CD4-positive, alpha-beta T cell (primary cell): ENCODE data around the gene FILIP1. TPM values are rescaled to one million over a fixed set of nuclear protein-coding genes. Genes with fewer than 3 reads are reported as not detected.

Experiments used
- ATAC-seq: fragments of 200-7000 bp; cut with Tn5 transposase; one replicate; pipeline ENCODE4 v1.10.0; 2022; ENCODE audit warnings: mild to moderate bottlenecking; ENCODE audit not compliant: poor library complexity
- CTCF ChIA-PET: fragments of 350-600 bp; sonication (Branson Sonifier 250); formaldehyde crosslinking; loops from one replicate; lab custom pipeline; 2021; ENCODE audit warnings: antibody characterized with exemption, inconsistent platforms; lab: Charles Lee
- POLR2A ChIA-PET: fragments of 350-600 bp; sonication (Branson Sonifier 250); formaldehyde crosslinking; loops from one replicate; lab custom pipeline; 2021; ENCODE audit warnings: antibody characterized with exemption, inconsistent platforms; lab: Charles Lee
- DNase-seq, 14 experiments: peaks; one replicate each; pipeline ENCODE4 v3.0.0-alpha.2; 2013 to 2020; ENCODE audit warnings: mixed read lengths in 2 of 14
- H3K27ac ChIP-seq, 2 donors: one replicate each; pipeline versions ENCODE4 v1.5.1 to v1.7.0; 2013; ENCODE audit warnings: low read length in 2 of 2, low read depth in 1 of 2, mild to moderate bottlenecking in 1 of 2
- H3K27me3 ChIP-seq, 2 experiments: 1 replicate in 1 of 2; 2 replicates in 1 of 2; pipeline versions ENCODE4 v1.6.1 to v1.7.0; 2013; ENCODE audit warnings: low read length in 2 of 2, control low read depth in 1 of 2, mild to moderate bottlenecking in 1 of 2, moderate library complexity in 1 of 2; ENCODE audit not compliant: insufficient read depth in 2 of 2, control insufficient read depth in 1 of 2
- H3K36me3 ChIP-seq: one replicate; pipeline ENCODE4 v1.6.1; 2013; ENCODE audit warnings: low read length, control low read depth; ENCODE audit not compliant: insufficient read depth
- H3K4me1 ChIP-seq: one replicate; pipeline ENCODE4 v1.6.1; 2013; ENCODE audit warnings: low read length, control low read depth; ENCODE audit not compliant: insufficient read depth
- H3K4me3 ChIP-seq: one replicate; pipeline ENCODE4 v1.5.1; 2013; ENCODE audit warnings: mild to moderate bottlenecking, low read length, moderate library complexity
- H3K9me3 ChIP-seq, 2 experiments: 1 replicate in 1 of 2; 2 replicates in 1 of 2; pipeline versions ENCODE4 v1.6.1 to v1.7.0; 2013; ENCODE audit warnings: low read length in 2 of 2, mild to moderate bottlenecking in 2 of 2, control low read depth in 1 of 2, moderate library complexity in 1 of 2; ENCODE audit not compliant: control insufficient read depth in 1 of 2, insufficient read depth in 1 of 2
- H3K27ac Mint-ChIP-seq: one replicate; pipeline ENCODE4 v1.8.0; 2020; ENCODE audit warnings: mixed read lengths
- H3K27me3 Mint-ChIP-seq: one replicate; pipeline ENCODE4 v1.8.0; 2021; ENCODE audit warnings: mixed read lengths
- H3K36me3 Mint-ChIP-seq: one replicate; pipeline ENCODE4 v1.8.0; 2021; ENCODE audit warnings: low read depth, mixed read lengths
- H3K4me1 Mint-ChIP-seq: one replicate; pipeline ENCODE4 v1.8.0; 2021; ENCODE audit warnings: low read depth, mixed read lengths
- H3K4me3 Mint-ChIP-seq: one replicate; pipeline ENCODE4 v1.8.0; 2020; ENCODE audit warnings: mild to moderate bottlenecking, mixed read lengths
- H3K9me3 Mint-ChIP-seq: one replicate; pipeline ENCODE4 v1.8.0; 2020; ENCODE audit warnings: mixed read lengths
- intact Hi-C, 2 experiments: fragments of 100-400 bp; cut with DNase I in 1 of 2; cut with micrococcal nuclease in 1 of 2; formaldehyde crosslinking; loops; one replicate each; pipeline versions ENCODE4 v1.15.1 to v1.9.0; 2023 to 2025; cut with DNase I, micrococcal nuclease
- total RNA-seq, 174 experiments: library from RNA in 2 of 174; stranded (reverse) in 2 of 174; gene quantifications; one replicate each; pipeline ENCODE4 v1.2.3 and lab custom pipeline; 2021 to 2026
- TF ChIP-seq, protein P1 (sequence below): fragments of 200-600 bp; IDR thresholded peaks from one replicate; pipeline ENCODE4 v1.8.0; 2022; ENCODE audit warnings: antibody characterized with exemption, mild to moderate bottlenecking

The FILIP1 gene
- total RNA-seq, 2 experiments from 2014 or later, result 0.06 TPM; not detected in 1

DNA sequence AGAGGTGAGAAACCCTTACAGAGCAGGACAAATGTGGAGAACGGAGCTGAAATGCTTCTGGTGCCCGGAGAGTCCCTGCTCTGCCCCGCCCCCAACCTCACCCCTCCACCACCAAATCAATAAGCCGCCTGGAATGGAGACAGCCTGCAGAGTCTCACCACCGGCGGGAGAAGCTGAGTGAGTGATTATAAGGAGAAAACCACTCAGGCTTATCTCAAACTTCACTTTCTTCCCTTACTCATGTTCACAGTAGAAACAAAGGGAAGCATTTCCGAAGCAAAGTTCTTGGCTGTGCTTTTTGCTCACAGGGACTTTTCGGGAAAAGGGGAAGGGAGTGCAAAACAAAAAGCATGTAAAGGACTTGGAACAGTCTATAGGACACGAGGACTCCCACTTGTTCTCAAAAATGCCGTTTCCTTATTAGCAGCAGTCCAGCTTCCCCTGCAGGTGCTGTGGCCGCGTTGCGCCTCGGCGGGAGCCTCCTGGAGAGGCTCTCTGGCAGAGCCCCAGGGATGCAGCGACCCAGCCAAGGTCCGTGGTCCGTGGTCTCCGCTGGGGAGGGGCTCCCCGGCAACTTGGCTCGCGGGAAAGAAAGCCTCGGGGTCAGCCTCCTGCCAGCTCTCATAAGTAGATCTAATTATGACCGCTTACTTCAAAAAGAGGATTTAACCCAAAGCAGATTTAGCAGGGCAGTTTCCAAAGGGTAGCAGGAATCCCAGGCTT is 144.2 kb downstream of the FILIP1 start:
- Mint-ChIP-seq H3K9me3 (no peaks in the 10 kb centered on the region), H3K27ac (no peak overlapping the region), H3K4me1 (peaks cover 8% of the 10 kb centered on the region), H3K36me3 (no peaks in the 10 kb centered on the region), H3K4me3 (no peak overlapping the region), H3K27me3 (peaks cover 68% of the 10 kb centered on the region)
- Histone ChIP-seq H3K9me3 (no peaks in the 10 kb centered on the region), H3K4me3 (no peak overlapping the region), H3K27me3 (peaks cover 11 to 22% of the 10 kb centered on the region in 2 experiments), H3K4me1 (peaks cover 6% of the 10 kb centered on the region), H3K27ac (no peak overlapping the region), H3K36me3 (no peaks in the 10 kb centered on the region)
- CTCF ChIA-PET, result no interaction called here
- DNase-seq (no peak), ATAC-seq (no peak)
- POLR2A ChIA-PET, result no interaction called here
- intact Hi-C loops, result no loop called here
- TF ChIP-seq, protein P1, sequence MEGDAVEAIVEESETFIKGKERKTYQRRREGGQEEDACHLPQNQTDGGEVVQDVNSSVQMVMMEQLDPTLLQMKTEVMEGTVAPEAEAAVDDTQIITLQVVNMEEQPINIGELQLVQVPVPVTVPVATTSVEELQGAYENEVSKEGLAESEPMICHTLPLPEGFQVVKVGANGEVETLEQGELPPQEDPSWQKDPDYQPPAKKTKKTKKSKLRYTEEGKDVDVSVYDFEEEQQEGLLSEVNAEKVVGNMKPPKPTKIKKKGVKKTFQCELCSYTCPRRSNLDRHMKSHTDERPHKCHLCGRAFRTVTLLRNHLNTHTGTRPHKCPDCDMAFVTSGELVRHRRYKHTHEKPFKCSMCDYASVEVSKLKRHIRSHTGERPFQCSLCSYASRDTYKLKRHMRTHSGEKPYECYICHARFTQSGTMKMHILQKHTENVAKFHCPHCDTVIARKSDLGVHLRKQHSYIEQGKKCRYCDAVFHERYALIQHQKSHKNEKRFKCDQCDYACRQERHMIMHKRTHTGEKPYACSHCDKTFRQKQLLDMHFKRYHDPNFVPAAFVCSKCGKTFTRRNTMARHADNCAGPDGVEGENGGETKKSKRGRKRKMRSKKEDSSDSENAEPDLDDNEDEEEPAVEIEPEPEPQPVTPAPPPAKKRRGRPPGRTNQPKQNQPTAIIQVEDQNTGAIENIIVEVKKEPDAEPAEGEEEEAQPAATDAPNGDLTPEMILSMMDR, result no peak

DNA sequence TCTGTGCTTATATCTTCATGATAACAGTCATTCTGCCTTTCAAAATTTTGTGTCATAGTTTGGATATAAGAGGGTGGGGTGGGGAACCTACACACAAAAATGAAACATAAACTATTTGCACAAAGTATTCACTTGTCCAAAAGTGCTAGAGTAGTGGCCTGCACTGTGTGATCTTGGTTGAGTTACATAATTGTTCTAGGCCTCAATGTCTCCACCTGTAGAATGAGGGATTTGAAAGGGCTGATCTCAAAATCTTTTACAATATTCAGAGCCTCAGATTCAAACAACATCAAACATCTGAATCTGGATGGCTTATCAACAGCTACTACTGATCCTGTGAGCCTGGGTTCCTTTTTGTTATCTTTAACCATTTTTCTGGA is 144.7 kb downstream of the FILIP1 start:
- CTCF ChIA-PET, result no interaction called here
- Mint-ChIP-seq H3K9me3 (no peaks in the 10 kb centered on the region), H3K4me1 (peaks cover 8% of the 10 kb centered on the region), H3K27ac (no peak overlapping the region), H3K36me3 (no peaks in the 10 kb centered on the region), H3K27me3 (peaks cover 68% of the 10 kb centered on the region), H3K4me3 (no peak overlapping the region)
- Histone ChIP-seq H3K36me3 (no peaks in the 10 kb centered on the region), H3K4me3 (no peak overlapping the region), H3K27me3 (peaks cover 11 to 22% of the 10 kb centered on the region in 2 experiments), H3K4me1 (peaks cover 6% of the 10 kb centered on the region), H3K9me3 (no peaks in the 10 kb centered on the region), H3K27ac (no peak overlapping the region)
- POLR2A ChIA-PET, result no interaction called here
- no peak for DNase-seq
- no peak for ATAC-seq
- TF ChIP-seq, protein P1, result no peak
- intact Hi-C loops, result no loop called here

DNA sequence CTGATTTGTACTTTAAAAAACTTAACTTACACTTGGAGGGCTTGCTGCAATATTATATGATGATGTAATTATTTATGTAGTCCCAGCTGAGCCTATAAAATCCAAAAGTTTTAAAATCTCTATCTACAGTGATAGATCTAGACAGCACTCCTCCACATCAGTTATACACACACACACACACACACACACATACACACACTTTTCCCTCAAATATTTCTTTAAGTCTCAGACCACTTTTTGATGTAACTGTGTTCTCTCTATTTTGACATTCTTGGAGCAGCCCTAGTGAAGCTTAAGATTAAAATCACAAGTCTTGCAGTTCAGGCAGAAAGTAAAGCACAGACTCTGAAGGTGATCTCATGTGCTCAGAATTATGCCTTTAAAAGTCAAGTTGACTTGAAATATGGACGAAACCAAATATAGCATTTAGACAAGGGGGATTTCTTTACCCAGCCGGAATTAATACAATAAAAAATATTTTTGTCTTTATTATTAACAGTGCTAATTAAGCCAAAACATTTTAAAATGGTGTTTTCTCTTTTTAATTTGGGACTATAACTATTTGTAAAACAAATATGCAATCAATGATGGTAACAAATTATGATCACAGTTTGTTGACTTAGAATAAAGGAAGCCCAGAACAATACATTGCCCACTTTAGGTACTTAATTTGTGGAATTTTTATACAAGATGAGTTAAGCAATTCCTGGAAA is 145.5 kb downstream of the FILIP1 start:
- Histone ChIP-seq H3K4me1 (peaks cover 6% of the 10 kb centered on the region), H3K27me3 (peaks cover 11 to 22% of the 10 kb centered on the region in 2 experiments), H3K36me3 (no peaks in the 10 kb centered on the region), H3K9me3 (no peaks in the 10 kb centered on the region), H3K4me3 (no peak overlapping the region), H3K27ac (no peak overlapping the region)
- H3K27ac Mint-ChIP-seq, result no peak overlapping the region
- TF ChIP-seq, protein P1, result no peak
- no peaks in the 10 kb centered on the region for H3K36me3 Mint-ChIP-seq
- peaks cover 8% of the 10 kb centered on the region for H3K4me1 Mint-ChIP-seq
- peaks cover 66% of the 10 kb centered on the region for H3K27me3 Mint-ChIP-seq
- ChIA-PET CTCF (no interaction called here), POLR2A (no interaction called here)
- no peak for DNase-seq
- intact Hi-C loops, result no loop called here
- no peaks in the 10 kb centered on the region for H3K9me3 Mint-ChIP-seq
- no peak for ATAC-seq
- no peak overlapping the region for H3K4me3 Mint-ChIP-seq
